ENCODE measurements around the gene NIP7.

DNA sequence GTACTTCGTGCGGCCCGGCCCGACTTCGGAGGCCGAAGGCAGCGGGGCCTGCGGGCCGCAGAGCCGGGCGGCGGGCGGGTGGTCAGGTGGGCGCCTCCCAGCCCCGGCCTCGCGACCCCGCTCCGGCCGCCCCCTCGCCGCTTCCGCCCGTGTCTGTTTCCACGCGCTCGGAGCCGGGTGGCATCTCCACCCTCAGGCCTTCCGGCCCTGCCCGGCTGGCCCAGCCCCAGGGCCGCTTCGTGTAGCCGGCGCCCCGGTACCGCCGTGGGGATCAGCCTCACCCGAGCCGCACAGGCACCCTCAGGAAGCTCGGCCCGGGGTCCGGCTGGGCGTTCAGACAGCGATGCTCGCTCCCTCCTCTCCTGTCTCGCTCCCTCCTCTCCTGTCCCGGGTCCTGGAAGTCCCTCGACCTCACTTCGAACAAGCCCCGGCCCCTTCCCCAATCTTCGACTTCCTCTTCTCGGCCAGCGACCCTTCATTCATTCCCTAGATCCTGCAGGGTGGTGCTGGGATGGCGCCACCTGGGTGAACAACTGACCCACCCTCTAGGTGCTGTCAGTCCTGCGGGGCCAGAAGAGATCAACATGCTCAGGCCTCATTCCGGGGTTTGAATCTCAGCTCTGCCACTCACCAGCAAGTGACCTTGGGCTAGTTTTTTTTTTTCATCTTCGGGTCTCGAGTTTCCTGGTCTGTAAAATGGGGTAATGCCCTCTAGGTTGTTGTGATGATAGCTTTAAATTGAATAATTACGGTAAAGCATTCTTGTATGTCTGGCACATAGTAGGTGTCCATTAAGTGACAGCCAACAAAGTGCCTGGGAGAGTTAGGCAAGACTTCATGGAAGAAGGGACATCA lies 27.8 kb upstream of the NIP7 start:
- TF ChIP-seq, protein P1, sequence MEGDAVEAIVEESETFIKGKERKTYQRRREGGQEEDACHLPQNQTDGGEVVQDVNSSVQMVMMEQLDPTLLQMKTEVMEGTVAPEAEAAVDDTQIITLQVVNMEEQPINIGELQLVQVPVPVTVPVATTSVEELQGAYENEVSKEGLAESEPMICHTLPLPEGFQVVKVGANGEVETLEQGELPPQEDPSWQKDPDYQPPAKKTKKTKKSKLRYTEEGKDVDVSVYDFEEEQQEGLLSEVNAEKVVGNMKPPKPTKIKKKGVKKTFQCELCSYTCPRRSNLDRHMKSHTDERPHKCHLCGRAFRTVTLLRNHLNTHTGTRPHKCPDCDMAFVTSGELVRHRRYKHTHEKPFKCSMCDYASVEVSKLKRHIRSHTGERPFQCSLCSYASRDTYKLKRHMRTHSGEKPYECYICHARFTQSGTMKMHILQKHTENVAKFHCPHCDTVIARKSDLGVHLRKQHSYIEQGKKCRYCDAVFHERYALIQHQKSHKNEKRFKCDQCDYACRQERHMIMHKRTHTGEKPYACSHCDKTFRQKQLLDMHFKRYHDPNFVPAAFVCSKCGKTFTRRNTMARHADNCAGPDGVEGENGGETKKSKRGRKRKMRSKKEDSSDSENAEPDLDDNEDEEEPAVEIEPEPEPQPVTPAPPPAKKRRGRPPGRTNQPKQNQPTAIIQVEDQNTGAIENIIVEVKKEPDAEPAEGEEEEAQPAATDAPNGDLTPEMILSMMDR (IDR thresholded peaks at IDR 0.05), result no peak
- no peak for TF ChIP-seq POLR2A (IDR thresholded peaks at IDR 0.05)
